HG03575 (cell line): ENCODE measurements around the gene SGO1.

Experiments
- ATAC-seq: cut with Tn5 transposase; IDR thresholded peaks from one replicate; pipeline ENCODE4 v1.9.1; 2021; ENCODE audit not compliant: unreplicated experiment, insufficient number of reproducible peaks, low FRiP score; ENCODE audit errors: extremely low read depth

Gene SGO1

GRCh38 chr3:20121088-20121487 lies 64.9 kb downstream of the SGO1 start:
- ATAC-seq: no peak
